HUES48 (cell line): ENCODE results near the gene SYT9.

Source experiments
- H3K27ac ChIP-seq: one replicate; pipeline ENCODE4 v1.7.0; 2013; ENCODE audit warnings: low read depth, low read length, inconsistent platforms
- H3K27me3 ChIP-seq: 2 replicates; pipeline ENCODE4 v1.6.1; 2013; ENCODE audit warnings: mild to moderate bottlenecking, low read length; ENCODE audit not compliant: control insufficient read depth, insufficient read depth
- H3K36me3 ChIP-seq: 2 replicates; pipeline ENCODE4 v1.6.1; 2013; ENCODE audit warnings: low read length; ENCODE audit not compliant: control insufficient read depth, insufficient read depth
- H3K4me1 ChIP-seq: 2 replicates; pipeline ENCODE4 v1.6.1; 2013; ENCODE audit warnings: mild to moderate bottlenecking, low read length; ENCODE audit not compliant: control insufficient read depth, insufficient read depth
- H3K4me3 ChIP-seq: 2 replicates; pipeline ENCODE4 v1.5.1; 2013; ENCODE audit warnings: mild to moderate bottlenecking, low read depth, low read length
- H3K9ac ChIP-seq: 2 replicates; pipeline ENCODE4 v1.6.1; 2013; ENCODE audit warnings: mild to moderate bottlenecking, low read depth, low read length, moderate library complexity
- H3K9me3 ChIP-seq: 2 replicates; pipeline ENCODE4 v1.6.1; 2013; ENCODE audit warnings: low read length; ENCODE audit not compliant: control insufficient read depth, insufficient read depth

SYT9 gene

GRCh38 chr11:7385532-7385931, 133.8 kb downstream of the SYT9 start:
- no peak overlapping the region for H3K4me3 ChIP-seq
- H3K9ac ChIP-seq: no peak overlapping the region
- H3K9me3 ChIP-seq: no peaks in the 10 kb centered on the region
- H3K4me1 ChIP-seq: no peaks in the 10 kb centered on the region
- H3K36me3 ChIP-seq: no peaks in the 10 kb centered on the region
- H3K27ac ChIP-seq: no peak overlapping the region
- H3K27me3 ChIP-seq: no peaks in the 10 kb centered on the region

GRCh38 chr11:7413961-7414915, 162.5 kb downstream of the SYT9 start:
- no peaks in the 10 kb centered on the region for H3K27me3 ChIP-seq
- H3K4me3 ChIP-seq: no peak overlapping the region
- no peak overlapping the region for H3K9ac ChIP-seq
- no peak overlapping the region for H3K27ac ChIP-seq
- no peaks in the 10 kb centered on the region for H3K9me3 ChIP-seq
- H3K4me1 ChIP-seq: peaks cover 16% of the 10 kb centered on the region
- H3K36me3 ChIP-seq: no peaks in the 10 kb centered on the region

- Histone ChIP-seq H3K4me1 (peaks cover 16% of the 10 kb centered on the region), H3K36me3 (no peaks in the 10 kb centered on the region), H3K9ac (no peak overlapping the region), H3K27ac (no peak overlapping the region), H3K9me3 (no peaks in the 10 kb centered on the region), H3K27me3 (no peaks in the 10 kb centered on the region), H3K4me3 (no peak overlapping the region)
Measured at GRCh38 chr11:7414973-7415817, 163.5 kb downstream of the SYT9 start.

- no peaks in the 10 kb centered on the region for H3K36me3 ChIP-seq
- H3K27me3 ChIP-seq: no peaks in the 10 kb centered on the region
- H3K9ac ChIP-seq: no peak overlapping the region
- no peak overlapping the region for H3K4me3 ChIP-seq
- peaks cover 16% of the 10 kb centered on the region for H3K4me1 ChIP-seq
- no peak overlapping the region for H3K27ac ChIP-seq
- no peaks in the 10 kb centered on the region for H3K9me3 ChIP-seq
Measured at GRCh38 chr11:7416080-7416479, 164.4 kb downstream of the SYT9 start.

GRCh38 chr11:7417328-7417727, 165.6 kb downstream of the SYT9 start:
- no peak overlapping the region for H3K27ac ChIP-seq
- no peaks in the 10 kb centered on the region for H3K9me3 ChIP-seq
- H3K36me3 ChIP-seq: no peaks in the 10 kb centered on the region
- H3K9ac ChIP-seq: no peak overlapping the region
- H3K4me3 ChIP-seq: no peak overlapping the region
- no peaks in the 10 kb centered on the region for H3K27me3 ChIP-seq
- H3K4me1 ChIP-seq: peaks cover 16% of the 10 kb centered on the region

DNA sequence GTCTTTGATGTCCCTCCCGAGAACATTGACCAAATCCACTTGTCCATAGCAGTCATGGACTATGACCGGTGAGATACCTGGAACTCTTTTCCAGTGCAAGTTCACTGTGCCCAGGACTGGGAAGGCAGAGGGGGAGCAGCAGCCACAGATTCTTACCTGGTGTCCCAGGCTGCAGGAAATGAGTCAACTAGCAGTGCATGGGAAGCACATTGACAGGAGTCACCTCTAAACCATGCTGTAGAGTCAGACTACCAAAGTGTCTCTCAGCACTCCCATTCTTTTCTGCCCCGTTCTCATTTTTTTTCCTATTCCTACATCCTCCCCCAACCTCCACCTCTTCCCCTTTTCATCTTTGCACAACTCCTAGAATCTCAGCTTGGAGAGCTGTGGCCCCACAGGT, 166.4 kb downstream of the SYT9 start:
- no peaks in the 10 kb centered on the region for H3K36me3 ChIP-seq
- peaks cover 16% of the 10 kb centered on the region for H3K4me1 ChIP-seq
- H3K27ac ChIP-seq: no peak overlapping the region
- H3K9ac ChIP-seq: no peak overlapping the region
- no peaks in the 10 kb centered on the region for H3K27me3 ChIP-seq
- no peaks in the 10 kb centered on the region for H3K9me3 ChIP-seq
- no peak overlapping the region for H3K4me3 ChIP-seq

GRCh38 chr11:7418906-7419305, 167.2 kb downstream of the SYT9 start:
- H3K4me3 ChIP-seq: no peak overlapping the region
- H3K4me1 ChIP-seq: peaks cover 16% of the 10 kb centered on the region
- H3K27ac ChIP-seq: no peak overlapping the region

DNA sequence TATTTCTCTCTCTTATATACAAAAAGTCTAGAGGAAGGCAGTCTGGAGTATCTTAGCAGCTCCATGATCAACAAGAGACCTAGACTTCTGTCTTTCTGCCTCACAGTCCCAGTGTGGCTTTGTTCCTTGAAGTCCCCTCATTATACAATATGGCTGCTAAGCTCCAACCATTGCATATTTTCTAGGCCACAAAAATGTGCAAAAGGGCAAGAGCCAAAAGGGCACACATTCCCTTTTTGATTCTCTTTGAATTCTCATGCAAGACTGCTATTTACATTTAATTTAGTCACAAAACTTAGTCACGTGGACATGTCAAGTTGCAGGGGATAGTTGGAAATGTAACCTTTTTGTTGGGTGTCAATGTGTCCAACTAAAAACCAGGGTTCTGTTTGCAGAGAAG, 169.4 kb downstream of the SYT9 start:
- H3K4me3 ChIP-seq: no peak overlapping the region
- H3K4me1 ChIP-seq: peaks cover 5% of the 10 kb centered on the region; the same call in 1 of the 2 replicates
- H3K9ac ChIP-seq: no peak overlapping the region
- no peaks in the 10 kb centered on the region for H3K27me3 ChIP-seq
- no peak overlapping the region for H3K27ac ChIP-seq
- no peaks in the 10 kb centered on the region for H3K36me3 ChIP-seq
- no peaks in the 10 kb centered on the region for H3K9me3 ChIP-seq

More at GRCh38 chr11:7418906-7419305, 167.2 kb downstream of the SYT9 start:
- Histone ChIP-seq H3K36me3 (no peaks in the 10 kb centered on the region), H3K9me3 (no peaks in the 10 kb centered on the region), H3K27me3 (no peaks in the 10 kb centered on the region), H3K9ac (no peak overlapping the region)

DNA sequence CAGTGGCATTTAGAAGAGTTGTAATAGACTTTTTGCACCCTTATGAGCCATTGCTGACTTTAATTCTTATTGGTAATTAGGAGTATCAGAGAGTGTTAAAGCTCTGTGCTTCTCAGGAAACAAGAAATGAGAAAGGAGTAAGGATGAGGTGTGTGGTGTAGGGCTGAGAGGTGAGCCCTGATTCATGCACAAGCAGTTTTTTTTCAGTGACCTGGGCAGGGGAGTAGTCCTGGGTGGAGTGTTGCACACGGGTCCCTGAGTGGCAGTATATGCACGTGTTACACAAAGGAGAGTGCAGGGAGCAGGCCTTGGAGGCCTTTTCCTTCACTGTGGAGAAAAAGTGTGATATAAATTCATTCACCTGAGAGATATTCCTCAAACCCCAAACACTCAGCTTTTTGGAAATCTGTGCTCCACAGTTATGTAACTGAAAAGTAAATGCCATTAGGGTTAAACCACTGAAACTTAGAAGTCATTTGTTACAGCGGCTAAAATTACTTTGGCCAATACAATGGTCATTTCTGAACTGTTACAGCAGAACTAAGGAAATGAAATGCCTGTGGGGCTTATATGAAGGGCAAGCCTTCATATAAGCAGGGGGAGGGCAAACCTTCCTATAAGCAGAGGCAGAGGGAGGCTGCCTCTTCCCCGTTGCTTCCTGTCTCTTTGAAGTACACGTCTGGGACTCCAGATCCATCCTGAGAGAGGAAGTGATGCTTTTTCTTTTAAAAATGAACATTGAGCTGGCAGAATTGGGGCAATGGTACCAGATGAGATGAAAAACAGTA, 171.0 kb downstream of the SYT9 start:
- no peak overlapping the region for H3K27ac ChIP-seq
- no peaks in the 10 kb centered on the region for H3K36me3 ChIP-seq
- H3K4me1 ChIP-seq: no peaks in the 10 kb centered on the region
- no peaks in the 10 kb centered on the region for H3K27me3 ChIP-seq
- H3K4me3 ChIP-seq: no peak overlapping the region
- no peak overlapping the region for H3K9ac ChIP-seq
- no peaks in the 10 kb centered on the region for H3K9me3 ChIP-seq

GRCh38 chr11:7423946-7424345, 172.2 kb downstream of the SYT9 start:
- Histone ChIP-seq H3K9ac (no peak overlapping the region), H3K4me1 (no peaks in the 10 kb centered on the region), H3K9me3 (no peaks in the 10 kb centered on the region), H3K27ac (no peak overlapping the region), H3K27me3 (no peaks in the 10 kb centered on the region), H3K4me3 (no peak overlapping the region), H3K36me3 (no peaks in the 10 kb centered on the region)
